OCI-LY3 (cell line): ENCODE data around the gene PLEKHH2.

Experiments used
- EZH2phosphoT487 ChIP-seq: fragments of 200-600 bp; shearing (Covaris generic); IDR thresholded peaks from 2 replicates; pipeline ENCODE4 v1.6.1; 2018; ENCODE audit warnings: antibody characterized with exemption, mixed run types, low read depth
- TF ChIP-seq, protein P1 (sequence below): fragments of 200-600, 300-600 bp; sonication (generic); IDR thresholded peaks from 2 replicates; pipeline ENCODE4 v1.5.1; 2014; ENCODE audit warnings: antibody characterized with exemption, low read length, low read depth

- TF ChIP-seq, protein P1, sequence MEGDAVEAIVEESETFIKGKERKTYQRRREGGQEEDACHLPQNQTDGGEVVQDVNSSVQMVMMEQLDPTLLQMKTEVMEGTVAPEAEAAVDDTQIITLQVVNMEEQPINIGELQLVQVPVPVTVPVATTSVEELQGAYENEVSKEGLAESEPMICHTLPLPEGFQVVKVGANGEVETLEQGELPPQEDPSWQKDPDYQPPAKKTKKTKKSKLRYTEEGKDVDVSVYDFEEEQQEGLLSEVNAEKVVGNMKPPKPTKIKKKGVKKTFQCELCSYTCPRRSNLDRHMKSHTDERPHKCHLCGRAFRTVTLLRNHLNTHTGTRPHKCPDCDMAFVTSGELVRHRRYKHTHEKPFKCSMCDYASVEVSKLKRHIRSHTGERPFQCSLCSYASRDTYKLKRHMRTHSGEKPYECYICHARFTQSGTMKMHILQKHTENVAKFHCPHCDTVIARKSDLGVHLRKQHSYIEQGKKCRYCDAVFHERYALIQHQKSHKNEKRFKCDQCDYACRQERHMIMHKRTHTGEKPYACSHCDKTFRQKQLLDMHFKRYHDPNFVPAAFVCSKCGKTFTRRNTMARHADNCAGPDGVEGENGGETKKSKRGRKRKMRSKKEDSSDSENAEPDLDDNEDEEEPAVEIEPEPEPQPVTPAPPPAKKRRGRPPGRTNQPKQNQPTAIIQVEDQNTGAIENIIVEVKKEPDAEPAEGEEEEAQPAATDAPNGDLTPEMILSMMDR: no peak
- no peak for TF ChIP-seq EZH2phosphoT487
Observed at GRCh38 chr2:43764086-43764705, 127.1 kb downstream of the PLEKHH2 start.
